GM12874 (cell line): ENCODE results near the gene TRMT1L.

ENCODE experiments used
- CTCF ChIP-seq: IDR thresholded peaks from 2 replicates; pipeline ENCODE4 v1.5.1; 2011; ENCODE audit warnings: low read depth, mild to moderate bottlenecking, control low read depth, low read length, moderate library complexity; ENCODE audit not compliant: insufficient read depth

The TRMT1L gene

GRCh38 chr1:185144233-185144632, 12.5 kb downstream of the TRMT1L start:
- no peak for TF ChIP-seq CTCF

- TF ChIP-seq CTCF = no peak
These were observed 17.5 kb downstream of the TRMT1L start for GRCh38 chr1:185139246-185139645.

GRCh38 chr1:185137896-185138545, 18.7 kb downstream of the TRMT1L start:
- TF ChIP-seq CTCF = no peak

GRCh38 chr1:185132534-185132933, 24.2 kb downstream of the TRMT1L start:
- TF ChIP-seq CTCF = no peak

GRCh38 chr1:185129708-185130107, 27.0 kb downstream of the TRMT1L start:
- no peak for TF ChIP-seq CTCF

- TF ChIP-seq CTCF = no peak
These were observed 44.4 kb downstream of the TRMT1L start for GRCh38 chr1:185112356-185112755.

GRCh38 chr1:185111873-185112272, 44.9 kb downstream of the TRMT1L start:
- no peak for TF ChIP-seq CTCF
